A673 (cell line): Measurements from ENCODE around the gene FN3K. TPM values are rescaled to one million over a fixed set of nuclear protein-coding genes. Genes with fewer than 3 reads are reported as not detected.

Experiments
- BruUV-seq: library from RNA; stranded (reverse); fragments of 400-500 nt; replicated peaks from 2 replicates; lab custom pipeline; 2021; lab: Mats Ljungman, UMichigan
- CTCF ChIA-PET: fragments of 300-600 bp; sonication (Branson Sonifier 250); formaldehyde crosslinking; loops from one replicate; lab custom pipeline; 2022; ENCODE audit warnings: antibody characterized with exemption; lab: Charles Lee
- POLR2A ChIA-PET: fragments of 300-600 bp; sonication (Branson Sonifier 250); formaldehyde crosslinking; loops from one replicate; lab custom pipeline; 2022; ENCODE audit warnings: antibody characterized with exemption; ENCODE audit not compliant: low non-redundant PET; lab: Charles Lee
- DNase-seq: peaks from one replicate; pipeline ENCODE4 v3.0.0-alpha.2; 2015; ENCODE audit warnings: low spot score
- H3K27ac ChIP-seq: fragments of 200-600 bp; sonication (generic); 2 replicates; pipeline ENCODE4 v1.5.1; 2016; ENCODE audit warnings: mixed run types, low read depth, mild to moderate bottlenecking, mixed read lengths, antibody characterized with exemption, low read length; ENCODE audit not compliant: poor library complexity, severe bottlenecking
- H3K27me3 ChIP-seq: fragments of 200-600 bp; sonication (generic); replicated peaks from 2 replicates; pipeline ENCODE4 v1.6.1; 2017; ENCODE audit warnings: mixed run types, low read depth, mild to moderate bottlenecking, mixed read lengths, antibody characterized with exemption, low read length; ENCODE audit not compliant: insufficient read depth, poor library complexity
- H3K36me3 ChIP-seq: fragments of 200-600 bp; sonication (generic); 2 replicates; pipeline ENCODE4 v1.6.1; 2016; ENCODE audit warnings: mixed run types, mild to moderate bottlenecking, mixed read lengths, antibody characterized with exemption, low read length; ENCODE audit not compliant: insufficient read depth, poor library complexity, severe bottlenecking
- H3K4me1 ChIP-seq: fragments of 200-600 bp; sonication (generic); 2 replicates; pipeline ENCODE4 v1.6.1; 2017; ENCODE audit warnings: mixed run types, mild to moderate bottlenecking, mixed read lengths, antibody characterized with exemption, low read length; ENCODE audit not compliant: insufficient read depth, poor library complexity, severe bottlenecking
- H3K4me3 ChIP-seq: fragments of 200-600 bp; sonication (generic); 2 replicates; pipeline ENCODE4 v1.5.1; 2016; ENCODE audit warnings: low read depth, mixed run types, mild to moderate bottlenecking, mixed read lengths, low read length; ENCODE audit not compliant: poor library complexity, severe bottlenecking
- H3K9me3 ChIP-seq: fragments of 200-600 bp; sonication (generic); 2 replicates; pipeline ENCODE4 v1.6.1; 2016; ENCODE audit warnings: mixed run types, low read depth, mild to moderate bottlenecking, mixed read lengths, antibody characterized with exemption, low read length; ENCODE audit not compliant: poor library complexity, severe bottlenecking
- CTCF ChIP-seq: fragments of 300-800, 200-600 bp; sonication (generic); conservative IDR thresholded peaks from 2 replicates; pipeline ENCODE4 v1.5.1; 2017; ENCODE audit warnings: low read depth, mild to moderate bottlenecking, antibody characterized with exemption, low read length, moderate library complexity, mixed read lengths
- EZH2 ChIP-seq: fragments of 200-600 bp; sonication (generic); IDR thresholded peaks from 2 replicates; pipeline ENCODE4 v1.6.1; 2017; ENCODE audit warnings: borderline replicate concordance, low read depth, mild to moderate bottlenecking, mixed read lengths, antibody characterized with exemption, low read length; ENCODE audit not compliant: poor library complexity, severe bottlenecking
- intact Hi-C: fragments of 100-400 bp; cut with micrococcal nuclease; formaldehyde crosslinking; loops from one replicate; pipeline ENCODE4 v1.10.0; 2022; ENCODE audit not compliant: unreplicated experiment
- total RNA-seq: library from RNA; stranded (reverse); gene quantifications from 2 replicates; pipeline ENCODE4 v1.2.3, GENCODE V29; 2021

Gene FN3K
- total RNA-seq, 1 experiment from 2014 or later, result 6.7 TPM

GRCh38 chr17:82699551-82699950 is 35.9 kb upstream of the FN3K start:
- Histone ChIP-seq H3K27ac (no peak overlapping the region), H3K4me3 (peak overlapping the region; percentile 57), H3K9me3 (peaks cover 7% of the 10 kb centered on the region), H3K36me3 (no peaks in the 10 kb centered on the region), H3K4me1 (no peaks in the 10 kb centered on the region), H3K27me3 (peaks cover 9% of the 10 kb centered on the region)
- no TSS peak for BruUV-seq
- TF ChIP-seq EZH2 (no peak), CTCF (no peak)
- intact Hi-C loops, result no loop called here
- no peak for DNase-seq
- CTCF ChIA-PET, result no interaction called here
- POLR2A ChIA-PET, result no interaction called here

DNA sequence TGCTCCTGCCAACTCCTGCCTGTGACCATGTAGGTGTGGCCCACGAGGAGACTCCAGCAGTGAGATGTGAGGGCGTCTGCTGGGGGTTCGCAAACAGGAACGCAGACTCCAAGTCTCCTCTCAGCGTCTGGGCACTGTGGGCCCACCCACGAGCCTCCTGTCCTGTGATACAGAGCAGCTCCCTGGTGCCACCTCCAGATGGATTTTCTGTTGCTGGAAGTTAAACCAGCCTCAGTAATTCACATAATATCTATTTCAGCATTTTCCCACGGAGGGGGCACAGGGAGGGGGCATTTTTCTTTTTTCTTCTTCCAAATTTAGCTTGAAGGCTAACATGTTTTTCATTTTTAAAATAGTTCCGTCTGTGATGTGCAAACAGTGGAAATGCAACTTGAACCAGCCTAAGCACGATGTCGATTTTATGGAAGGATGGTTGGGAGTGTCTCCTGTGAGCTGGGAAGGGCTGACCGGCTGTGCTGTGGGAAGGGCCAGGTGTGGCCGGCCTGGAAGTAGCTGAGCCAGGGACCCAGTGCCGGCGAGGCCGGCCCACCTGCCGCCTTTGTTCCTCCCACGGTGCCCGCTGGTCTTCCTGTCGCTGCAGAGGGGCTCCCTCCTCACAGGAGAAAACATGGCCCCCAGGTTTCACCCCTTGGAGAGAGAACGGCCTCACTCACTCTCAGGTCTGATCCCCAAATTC is 33.0 kb upstream of the FN3K start:
- CTCF ChIA-PET, result no interaction called here
- no peak for DNase-seq
- intact Hi-C loops, result no loop called here
- H3K4me1 ChIP-seq, result no peaks in the 10 kb centered on the region
- no peaks in the 10 kb centered on the region for H3K36me3 ChIP-seq
- no peaks in the 10 kb centered on the region for H3K9me3 ChIP-seq
- no peak for TF ChIP-seq EZH2
- no peak for TF ChIP-seq CTCF
- POLR2A ChIA-PET, result no interaction called here
- no peak overlapping the region for H3K27ac ChIP-seq
- no peak overlapping the region for H3K4me3 ChIP-seq
- H3K27me3 ChIP-seq, result peaks cover 6% of the 10 kb centered on the region
- BruUV-seq, result no TSS peak

DNA sequence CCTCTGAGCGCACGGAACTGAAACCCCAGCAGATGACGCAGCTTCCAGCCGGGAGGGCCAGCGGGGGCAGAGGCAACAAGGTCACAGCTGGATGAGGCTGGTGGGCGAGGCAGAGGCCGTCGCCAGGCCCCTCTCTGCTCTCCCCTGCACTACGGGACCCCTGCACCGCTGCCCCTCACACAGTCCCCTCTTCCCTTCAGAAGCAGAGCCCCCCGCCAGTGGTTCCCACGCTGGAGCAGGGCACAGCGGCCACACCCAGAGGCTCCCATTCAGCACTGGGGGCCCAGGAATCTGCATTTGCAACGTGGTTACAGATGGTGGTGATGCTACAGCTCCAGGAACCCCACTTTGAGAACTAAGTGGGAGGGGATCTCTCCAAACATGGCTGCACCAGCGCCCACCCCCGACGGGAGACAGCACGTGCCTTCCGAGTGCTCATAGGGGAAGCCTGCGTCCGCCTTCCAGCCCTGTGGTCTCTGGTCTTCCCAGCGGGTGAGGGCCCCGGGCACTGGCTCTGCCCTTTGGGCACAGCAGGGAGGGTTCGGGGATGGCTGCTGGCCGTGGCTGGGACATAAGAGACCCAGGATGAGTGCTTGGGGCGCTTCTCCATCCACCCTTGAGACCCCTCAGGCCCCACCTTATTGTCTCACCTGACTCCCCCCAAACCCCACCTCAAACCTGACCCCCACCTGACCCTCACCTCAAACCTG is 32.2 kb upstream of the FN3K start:
- Histone ChIP-seq H3K4me1 (no peaks in the 10 kb centered on the region), H3K27me3 (no peaks in the 10 kb centered on the region), H3K4me3 (no peak overlapping the region), H3K36me3 (no peaks in the 10 kb centered on the region), H3K9me3 (no peaks in the 10 kb centered on the region), H3K27ac (no peak overlapping the region)
- TF ChIP-seq EZH2, result no peak
- no peak for TF ChIP-seq CTCF
- intact Hi-C loops, result no loop called here
- no TSS peak for BruUV-seq
- POLR2A ChIA-PET, result no interaction called here
- CTCF ChIA-PET, result no interaction called here
- no peak for DNase-seq
